A673 (cell line): ENCODE results near the gene FNDC11. TPM values are rescaled to one million over a fixed set of nuclear protein-coding genes. Genes with fewer than 3 reads are reported as not detected.

Source experiments
- Bru-seq: library from RNA; stranded (reverse); fragments of 400-500 nt; gene quantifications from one replicate; lab custom pipeline; 2021; lab: Mats Ljungman, UMichigan
- BruChase-seq, 2 experiments: library from RNA; stranded (reverse); fragments of 400-500 nt; gene quantifications; one replicate each; lab custom pipeline; 2021; lab: Mats Ljungman, UMichigan
- BruUV-seq: library from RNA; stranded (reverse); fragments of 400-500 nt; replicated peaks from 2 replicates; lab custom pipeline; 2021; lab: Mats Ljungman, UMichigan
- CTCF ChIA-PET: fragments of 300-600 bp; sonication (Branson Sonifier 250); formaldehyde crosslinking; loops from one replicate; lab custom pipeline; 2022; ENCODE audit warnings: antibody characterized with exemption; lab: Charles Lee
- POLR2A ChIA-PET: fragments of 300-600 bp; sonication (Branson Sonifier 250); formaldehyde crosslinking; loops from one replicate; lab custom pipeline; 2022; ENCODE audit warnings: antibody characterized with exemption; ENCODE audit not compliant: low non-redundant PET; lab: Charles Lee
- DNase-seq: peaks from one replicate; pipeline ENCODE4 v3.0.0-alpha.2; 2015; ENCODE audit warnings: low spot score
- H3K27ac ChIP-seq: fragments of 200-600 bp; sonication (generic); 2 replicates; pipeline ENCODE4 v1.5.1; 2016; ENCODE audit warnings: mixed run types, low read depth, mild to moderate bottlenecking, mixed read lengths, antibody characterized with exemption, low read length; ENCODE audit not compliant: poor library complexity, severe bottlenecking
- H3K27me3 ChIP-seq: fragments of 200-600 bp; sonication (generic); replicated peaks from 2 replicates; pipeline ENCODE4 v1.6.1; 2017; ENCODE audit warnings: mixed run types, low read depth, mild to moderate bottlenecking, mixed read lengths, antibody characterized with exemption, low read length; ENCODE audit not compliant: insufficient read depth, poor library complexity
- H3K36me3 ChIP-seq: fragments of 200-600 bp; sonication (generic); 2 replicates; pipeline ENCODE4 v1.6.1; 2016; ENCODE audit warnings: mixed run types, mild to moderate bottlenecking, mixed read lengths, antibody characterized with exemption, low read length; ENCODE audit not compliant: insufficient read depth, poor library complexity, severe bottlenecking
- H3K4me1 ChIP-seq: fragments of 200-600 bp; sonication (generic); 2 replicates; pipeline ENCODE4 v1.6.1; 2017; ENCODE audit warnings: mixed run types, mild to moderate bottlenecking, mixed read lengths, antibody characterized with exemption, low read length; ENCODE audit not compliant: insufficient read depth, poor library complexity, severe bottlenecking
- H3K4me3 ChIP-seq: fragments of 200-600 bp; sonication (generic); 2 replicates; pipeline ENCODE4 v1.5.1; 2016; ENCODE audit warnings: low read depth, mixed run types, mild to moderate bottlenecking, mixed read lengths, low read length; ENCODE audit not compliant: poor library complexity, severe bottlenecking
- H3K9me3 ChIP-seq: fragments of 200-600 bp; sonication (generic); 2 replicates; pipeline ENCODE4 v1.6.1; 2016; ENCODE audit warnings: mixed run types, low read depth, mild to moderate bottlenecking, mixed read lengths, antibody characterized with exemption, low read length; ENCODE audit not compliant: poor library complexity, severe bottlenecking
- EZH2 ChIP-seq: fragments of 200-600 bp; sonication (generic); IDR thresholded peaks from 2 replicates; pipeline ENCODE4 v1.6.1; 2017; ENCODE audit warnings: borderline replicate concordance, low read depth, mild to moderate bottlenecking, mixed read lengths, antibody characterized with exemption, low read length; ENCODE audit not compliant: poor library complexity, severe bottlenecking
- intact Hi-C: fragments of 100-400 bp; cut with micrococcal nuclease; formaldehyde crosslinking; loops from one replicate; pipeline ENCODE4 v1.10.0; 2022; ENCODE audit not compliant: unreplicated experiment
- long read RNA-seq: library from polyadenylated mRNA; stranded (forward); transcript quantifications from one replicate; pipeline ENCODE4 v2.0.0, GENCODE V29; 2022
- total RNA-seq: library from RNA; stranded (reverse); gene quantifications from 2 replicates; pipeline ENCODE4 v1.2.3, GENCODE V29; 2021
- TF ChIP-seq, protein P1 (sequence below): fragments of 300-800, 200-600 bp; sonication (generic); conservative IDR thresholded peaks from 2 replicates; pipeline ENCODE4 v1.5.1; 2017; ENCODE audit warnings: low read depth, mild to moderate bottlenecking, antibody characterized with exemption, low read length, moderate library complexity, mixed read lengths

Gene FNDC11, protein sequence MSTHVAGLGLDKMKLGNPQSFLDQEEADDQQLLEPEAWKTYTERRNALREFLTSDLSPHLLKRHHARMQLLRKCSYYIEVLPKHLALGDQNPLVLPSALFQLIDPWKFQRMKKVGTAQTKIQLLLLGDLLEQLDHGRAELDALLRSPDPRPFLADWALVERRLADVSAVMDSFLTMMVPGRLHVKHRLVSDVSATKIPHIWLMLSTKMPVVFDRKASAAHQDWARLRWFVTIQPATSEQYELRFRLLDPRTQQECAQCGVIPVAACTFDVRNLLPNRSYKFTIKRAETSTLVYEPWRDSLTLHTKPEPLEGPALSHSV
- total RNA-seq = 0.21 and 0.37 TPM in 2 replicates
- percentile 10 among the genes with signal in this experiment for Bru-seq, nascent RNA
- BruChase-seq, experiment 1, labeled RNA remaining after a 2-hour chase = percentile 14 among the genes with signal in this experiment
- BruChase-seq, experiment 2, labeled RNA remaining after a 6-hour chase = not detected
- long read RNA-seq = 0 reads

DNA sequence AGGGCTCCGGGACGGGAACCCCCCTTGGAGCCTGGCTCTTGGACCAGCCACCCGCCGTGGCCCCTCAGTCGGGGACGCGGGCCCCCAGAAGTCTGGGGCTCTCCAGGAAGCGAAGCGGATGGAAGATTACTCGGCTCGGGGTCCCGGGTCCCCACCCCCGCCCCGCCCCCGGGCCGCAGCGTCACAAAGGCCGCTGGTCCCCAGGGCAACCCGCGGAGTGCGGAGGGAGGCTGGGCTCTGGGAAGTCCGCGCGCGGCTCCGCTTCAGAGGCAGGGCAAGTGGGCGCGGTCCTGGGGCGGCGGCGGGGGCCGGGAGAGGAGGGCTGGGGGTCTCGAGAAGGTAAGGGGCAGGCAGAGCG, at the start of gene FNDC11:
TSS of gene FNDC11 (plus strand) at position 227 of the 358 bp plus-strand sequence. CDS start 1,505 bp downstream, outside the sequence.
- CTCF ChIA-PET = interaction anchor here (0.5 kb wide), 1 partner anchor 517 kb away, joined by 6 read pairs; no protein-coding TSS in a partner anchor

DNA sequence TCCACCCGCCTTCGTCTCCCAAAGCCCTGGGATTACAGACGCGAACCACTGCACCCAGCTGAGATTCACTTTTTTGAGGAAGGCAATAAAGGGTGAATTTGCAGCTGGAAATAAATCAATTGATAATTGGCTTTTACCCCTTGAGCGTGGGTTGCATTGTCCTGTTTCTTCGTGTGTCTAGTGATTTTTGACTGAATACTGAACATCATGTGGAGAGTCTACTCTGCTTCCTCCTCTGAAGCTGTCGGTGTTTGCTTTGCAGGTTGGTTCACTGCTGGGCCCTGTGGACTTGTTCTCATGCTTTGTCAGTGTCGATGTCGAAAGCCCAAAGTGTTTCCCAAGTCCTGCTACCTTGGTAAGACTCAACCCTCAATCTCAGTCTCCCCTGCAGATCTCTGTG, 49.3 kb upstream of the FNDC11 start:
- Histone ChIP-seq H3K27ac (no peak overlapping the region), H3K36me3 (no peaks in the 10 kb centered on the region), H3K4me3 (no peak overlapping the region), H3K9me3 (no peaks in the 10 kb centered on the region), H3K27me3 (no peaks in the 10 kb centered on the region), H3K4me1 (peaks cover 8% of the 10 kb centered on the region)
- no TSS peak for BruUV-seq
- intact Hi-C loops = no loop called here
- TF ChIP-seq EZH2 = no peak
- TF ChIP-seq, protein P1, sequence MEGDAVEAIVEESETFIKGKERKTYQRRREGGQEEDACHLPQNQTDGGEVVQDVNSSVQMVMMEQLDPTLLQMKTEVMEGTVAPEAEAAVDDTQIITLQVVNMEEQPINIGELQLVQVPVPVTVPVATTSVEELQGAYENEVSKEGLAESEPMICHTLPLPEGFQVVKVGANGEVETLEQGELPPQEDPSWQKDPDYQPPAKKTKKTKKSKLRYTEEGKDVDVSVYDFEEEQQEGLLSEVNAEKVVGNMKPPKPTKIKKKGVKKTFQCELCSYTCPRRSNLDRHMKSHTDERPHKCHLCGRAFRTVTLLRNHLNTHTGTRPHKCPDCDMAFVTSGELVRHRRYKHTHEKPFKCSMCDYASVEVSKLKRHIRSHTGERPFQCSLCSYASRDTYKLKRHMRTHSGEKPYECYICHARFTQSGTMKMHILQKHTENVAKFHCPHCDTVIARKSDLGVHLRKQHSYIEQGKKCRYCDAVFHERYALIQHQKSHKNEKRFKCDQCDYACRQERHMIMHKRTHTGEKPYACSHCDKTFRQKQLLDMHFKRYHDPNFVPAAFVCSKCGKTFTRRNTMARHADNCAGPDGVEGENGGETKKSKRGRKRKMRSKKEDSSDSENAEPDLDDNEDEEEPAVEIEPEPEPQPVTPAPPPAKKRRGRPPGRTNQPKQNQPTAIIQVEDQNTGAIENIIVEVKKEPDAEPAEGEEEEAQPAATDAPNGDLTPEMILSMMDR = no peak
- DNase-seq = no peak
- ChIA-PET POLR2A (no interaction called here), CTCF (no interaction called here)

More for the DNA sequence above, at the start of gene FNDC11:
- peak within 1 kb of the TSS; percentile 70 for H3K4me3 ChIP-seq
- DNase-seq = peak; percentile 48
- POLR2A ChIA-PET = no interaction called here
- H3K4me1 ChIP-seq = peaks cover 14% of the 10 kb centered on the region
- peak within 1 kb of the TSS; percentile 57 for H3K27ac ChIP-seq
- H3K27me3 ChIP-seq = no peaks in the 10 kb centered on the region
- no peaks in the 10 kb centered on the region for H3K36me3 ChIP-seq
- H3K9me3 ChIP-seq = no peaks in the 10 kb centered on the region
- intact Hi-C loops = no loop called here
- BruUV-seq = no TSS peak
- TF ChIP-seq EZH2 = no peak
- TF ChIP-seq, protein P1 = no peak

DNA sequence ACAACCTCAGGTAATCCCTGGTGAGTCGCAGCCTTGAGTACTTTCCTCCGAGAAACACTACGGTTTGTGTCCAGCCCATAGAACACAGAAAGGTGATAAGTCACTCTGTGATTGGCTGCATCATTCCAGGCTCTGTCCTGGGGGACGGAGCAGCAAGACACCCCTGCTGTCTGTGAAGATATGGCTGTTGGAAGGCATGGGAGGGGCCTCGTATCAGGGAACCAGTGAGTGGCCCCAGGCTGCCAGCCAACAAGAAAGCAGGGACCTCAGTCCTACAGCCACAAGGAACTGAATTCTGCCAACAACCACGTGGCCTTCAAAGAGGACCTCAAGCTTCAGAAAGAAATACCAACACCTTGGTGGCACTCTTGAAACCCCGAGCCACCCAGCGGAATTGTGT, 48.7 kb upstream of the FNDC11 start:
- no TSS peak for BruUV-seq
- no peak for TF ChIP-seq EZH2
- TF ChIP-seq, protein P1 = no peak
- no peak for DNase-seq
- H3K4me1 ChIP-seq = peaks cover 8% of the 10 kb centered on the region
- ChIA-PET POLR2A (no interaction called here), CTCF (no interaction called here)
- H3K36me3 ChIP-seq = no peaks in the 10 kb centered on the region
- no peaks in the 10 kb centered on the region for H3K9me3 ChIP-seq
- no peak overlapping the region for H3K4me3 ChIP-seq
- intact Hi-C loops = no loop called here
- H3K27me3 ChIP-seq = no peaks in the 10 kb centered on the region
- no peak overlapping the region for H3K27ac ChIP-seq
